Upper lobe of left lung (tissue), 6 donors: ENCODE results near the gene BMAL1. TPM values are rescaled to one million over a fixed set of nuclear protein-coding genes. Genes with fewer than 3 reads are reported as not detected.

ENCODE experiments used
- ATAC-seq, 2 donors: fragments of 200-7000 bp; cut with Tn5 transposase; one replicate each; pipeline ENCODE4 v1.9.1; 2022; ENCODE audit warnings: mild to moderate bottlenecking in 2 of 2, moderate library complexity in 2 of 2; ENCODE audit not compliant: low FRiP score in 2 of 2
- DNase-seq, 2 donors: peaks; one replicate each; pipeline ENCODE4 v3.0.0-alpha.2; 2019 to 2020
- H3K27ac ChIP-seq, 4 donors: fragments of 200-600 bp; sonication (generic); one replicate each; pipeline ENCODE4 v1.5.1; 2016 to 2019
- H3K27me3 ChIP-seq, 4 donors: fragments of 200-600 bp; sonication (generic); one replicate each; pipeline ENCODE4 v1.5.1; 2017 to 2019
- H3K36me3 ChIP-seq, 4 donors: fragments of 200-600 bp; sonication (generic); one replicate each; pipeline ENCODE4 v1.5.1; 2016 to 2019
- H3K4me1 ChIP-seq, 4 donors: fragments of 200-600 bp; sonication (generic); one replicate each; pipeline ENCODE4 v1.5.1; 2018 to 2019
- H3K4me3 ChIP-seq, 4 donors: fragments of 200-600 bp; sonication (generic); one replicate each; pipeline ENCODE4 v1.5.1; 2017 to 2019; ENCODE audit warnings: mild to moderate bottlenecking in 2 of 4, moderate library complexity in 1 of 4
- H3K9me3 ChIP-seq, 4 donors: fragments of 200-600 bp; sonication (generic); one replicate each; pipeline ENCODE4 v1.5.1; 2018 to 2019
- CTCF ChIP-seq, 6 experiments: fragments of 450-650 bp in 4 of 6; fragments of 200-600 bp in 2 of 6; sonication (generic) in 2 of 6; IDR thresholded peaks; one replicate each; pipeline ENCODE4 v1.5.1; 2016 to 2019; ENCODE audit warnings: antibody characterized with exemption in 6 of 6
- EP300 ChIP-seq, 4 donors: sonication (generic); formaldehyde crosslinking; IDR thresholded peaks; one replicate each; pipeline ENCODE4 v1.5.1; 2017; ENCODE audit warnings: antibody characterized with exemption in 4 of 4, control low read depth in 2 of 4
- POLR2A ChIP-seq, 4 donors: fragments of 450-650 bp; IDR thresholded peaks; one replicate each; pipeline ENCODE4 v1.5.1; 2016 to 2017; ENCODE audit warnings: antibody characterized with exemption in 4 of 4, mild to moderate bottlenecking in 2 of 4
- POLR2AphosphoS5 ChIP-seq, 2 donors: sonication (generic); formaldehyde crosslinking; IDR thresholded peaks; one replicate each; pipeline ENCODE4 v1.5.1; 2017; ENCODE audit warnings: antibody characterized with exemption in 2 of 2
- WGBS, 2 donors: methylation state at CpG; one replicate each; pipeline ENCODE4 v1.1.5; 2017 to 2018; 5-methylcytosine and 5-hydroxymethylcytosine counted together
- total RNA-seq, 6 donors: library from RNA; depleted of rRNA in 4 of 6; stranded (reverse); fragments of >200 nt in 4 of 6; gene quantifications; one replicate each; pipeline versions ENCODE4 v1.1.0 to v1.2.1, GENCODE V29; 2016 to 2021
- donor health status: DM: no; HTN: no; CAD: no; lungs with moderate emphysema.
- donor health status: DM: no; HTN: yes; CAD: no; lungs with severe emphysema.

The BMAL1 gene
- total RNA-seq, 6 donors from 2014 or later = 16.1 to 57.6 (median 35.7) TPM

- DNase-seq (no peak), ATAC-seq (no peak)
- Histone ChIP-seq H3K4me1 (peaks cover 19 to 53% (median 23%) of the 10 kb centered on the region in 4 donors), H3K27ac (no peak overlapping the region), H3K27me3 (no peaks in the 10 kb centered on the region), H3K4me3 (no peak overlapping the region), H3K36me3 (no peaks in the 10 kb centered on the region), H3K9me3 (no peaks in the 10 kb centered on the region)
- TF ChIP-seq POLR2AphosphoS5 (IDR thresholded peaks at IDR 0.05) (no peak), POLR2A (IDR thresholded peaks at IDR 0.05) (no peak), CTCF (IDR thresholded peaks at IDR 0.05) (no peak), EP300 (IDR thresholded peaks at IDR 0.05) (no peak)
- 42 to 57% methylated on average over 3 of the region's 3 CpGs for WGBS, 2 donors
These were observed 2.6 kb downstream of the BMAL1 start for GRCh38 chr11:13280092-13280722.

- Histone ChIP-seq H3K4me3 (no peak overlapping the region), H3K9me3 (no peaks in the 10 kb centered on the region), H3K27me3 (no peaks in the 10 kb centered on the region), H3K4me1 (peaks cover 19 to 53% (median 23%) of the 10 kb centered on the region in 4 donors), H3K27ac (no peak overlapping the region), H3K36me3 (no peaks in the 10 kb centered on the region)
- 83 to 91% methylated on average over 3 of the region's 3 CpGs for WGBS, 2 donors
- no peak for TF ChIP-seq EP300 (IDR thresholded peaks at IDR 0.05)
- TF ChIP-seq POLR2AphosphoS5 (IDR thresholded peaks at IDR 0.05) = no peak
- TF ChIP-seq CTCF (IDR thresholded peaks at IDR 0.05) = no peak
- no peak for DNase-seq
- no peak for ATAC-seq
These were observed 3.2 kb downstream of the BMAL1 start for GRCh38 chr11:13280777-13281176.

GRCh38 chr11:13283636-13284035 is 6.0 kb downstream of the BMAL1 start:
- 98 to 100% methylated on average over 1 to 4 of the region's 4 CpGs for WGBS, 2 donors
- H3K36me3 ChIP-seq = no peaks in the 10 kb centered on the region
- no peak for DNase-seq
- H3K27me3 ChIP-seq = no peaks in the 10 kb centered on the region
- no peak for TF ChIP-seq EP300 (IDR thresholded peaks at IDR 0.05)
- TF ChIP-seq POLR2AphosphoS5 (IDR thresholded peaks at IDR 0.05) = no peak
- no peak for TF ChIP-seq POLR2A (IDR thresholded peaks at IDR 0.05)
- no peak for TF ChIP-seq CTCF (IDR thresholded peaks at IDR 0.05)
- H3K4me1 ChIP-seq = peaks cover 19 to 45% (median 21%) of the 10 kb centered on the region in 4 donors
- no peaks in the 10 kb centered on the region for H3K9me3 ChIP-seq
- H3K4me3 ChIP-seq = no peak overlapping the region
- no peak overlapping the region for H3K27ac ChIP-seq
- ATAC-seq = no peak

- Histone ChIP-seq H3K4me1 (peaks cover 7 to 32% (median 9%) of the 10 kb centered on the region in 4 donors), H3K4me3 (no peak overlapping the region), H3K36me3 (no peaks in the 10 kb centered on the region), H3K27ac (no peak overlapping the region), H3K9me3 (no peaks in the 10 kb centered on the region), H3K27me3 (no peaks in the 10 kb centered on the region)
- TF ChIP-seq CTCF (IDR thresholded peaks at IDR 0.05) = no peak
- no peak for TF ChIP-seq POLR2A (IDR thresholded peaks at IDR 0.05)
- no peak for TF ChIP-seq EP300 (IDR thresholded peaks at IDR 0.05)
- no peak for TF ChIP-seq POLR2AphosphoS5 (IDR thresholded peaks at IDR 0.05)
- DNase-seq = no peak
- 72 to 83% methylated on average over 11 of the region's 11 CpGs for WGBS, 2 donors
- no peak for ATAC-seq
These were observed 7.4 kb downstream of the BMAL1 start for GRCh38 chr11:13284776-13285588.
